ENCODE data around the gene IRF9. TPM values are rescaled to one million over a fixed set of nuclear protein-coding genes. Genes with fewer than 3 reads are reported as not detected.

The IRF9 gene
- total and polyA plus RNA-seq, 12 donors, result 17.7 to 147 (median 36.7) TPM

DNA sequence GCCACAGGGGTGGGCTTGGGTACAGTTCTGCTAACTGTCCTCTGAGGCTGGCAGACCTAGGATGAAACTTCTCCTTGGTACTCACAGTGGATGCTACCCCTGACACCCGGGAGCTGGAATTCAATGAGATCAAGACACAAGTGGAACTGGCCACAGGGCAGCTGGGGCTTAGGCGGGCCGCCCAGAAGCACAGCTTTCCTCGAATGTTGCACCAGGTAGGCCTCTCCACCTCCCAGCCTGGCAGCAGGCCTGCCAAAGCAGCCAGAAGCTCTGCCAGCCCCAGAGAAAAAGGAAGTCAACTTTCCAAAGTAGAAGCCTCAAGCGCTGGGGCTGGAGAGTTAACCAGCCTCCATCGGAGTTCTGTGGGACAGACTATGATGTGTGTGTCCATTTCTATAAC lies 43.9 kb upstream of the IRF9 start:
- no peak overlapping the region for H3K4me3 ChIP-seq
- ATAC-seq, result no peak
- 86 to 87% methylated on average over 6 of the region's 6 CpGs for WGBS, 2 donors
- H3K36me3 ChIP-seq, result peaks cover 0 to 60% (median 50%) of the 10 kb centered on the region in 9 donors
- no peaks in the 10 kb centered on the region for H3K9me3 ChIP-seq
- peaks cover 6 to 29% (median 17%) of the 10 kb centered on the region in 9 donors for H3K4me1 ChIP-seq
- no peak for DNase-seq
- TF ChIP-seq, protein P1, sequence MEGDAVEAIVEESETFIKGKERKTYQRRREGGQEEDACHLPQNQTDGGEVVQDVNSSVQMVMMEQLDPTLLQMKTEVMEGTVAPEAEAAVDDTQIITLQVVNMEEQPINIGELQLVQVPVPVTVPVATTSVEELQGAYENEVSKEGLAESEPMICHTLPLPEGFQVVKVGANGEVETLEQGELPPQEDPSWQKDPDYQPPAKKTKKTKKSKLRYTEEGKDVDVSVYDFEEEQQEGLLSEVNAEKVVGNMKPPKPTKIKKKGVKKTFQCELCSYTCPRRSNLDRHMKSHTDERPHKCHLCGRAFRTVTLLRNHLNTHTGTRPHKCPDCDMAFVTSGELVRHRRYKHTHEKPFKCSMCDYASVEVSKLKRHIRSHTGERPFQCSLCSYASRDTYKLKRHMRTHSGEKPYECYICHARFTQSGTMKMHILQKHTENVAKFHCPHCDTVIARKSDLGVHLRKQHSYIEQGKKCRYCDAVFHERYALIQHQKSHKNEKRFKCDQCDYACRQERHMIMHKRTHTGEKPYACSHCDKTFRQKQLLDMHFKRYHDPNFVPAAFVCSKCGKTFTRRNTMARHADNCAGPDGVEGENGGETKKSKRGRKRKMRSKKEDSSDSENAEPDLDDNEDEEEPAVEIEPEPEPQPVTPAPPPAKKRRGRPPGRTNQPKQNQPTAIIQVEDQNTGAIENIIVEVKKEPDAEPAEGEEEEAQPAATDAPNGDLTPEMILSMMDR (IDR thresholded peaks at IDR 0.05), result no peak
- H3K27ac ChIP-seq, result peak overlapping the region in 1 of 10 donors; percentile 6
- intact Hi-C loops (cut with DNase I), result no loop called here
- H3K27me3 ChIP-seq, result no peaks in the 10 kb centered on the region

DNA sequence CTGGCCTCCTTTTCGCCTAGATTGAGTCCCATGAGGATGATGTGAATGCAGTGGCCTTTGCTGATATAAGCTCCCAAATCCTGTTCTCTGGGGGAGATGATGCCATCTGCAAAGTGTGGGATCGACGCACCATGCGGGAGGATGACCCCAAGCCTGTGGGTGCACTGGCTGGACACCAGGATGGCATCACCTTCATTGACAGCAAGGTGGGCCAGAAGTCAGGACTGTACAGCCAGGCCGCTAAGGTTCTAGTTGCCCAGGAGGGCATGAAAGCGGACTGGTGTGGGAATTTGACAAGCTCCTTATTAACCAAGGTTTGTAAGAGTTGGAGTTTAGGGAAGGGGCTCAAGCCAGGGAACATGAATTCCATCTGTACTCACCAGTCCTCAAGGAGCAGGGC lies 41.4 kb upstream of the IRF9 start:
- H3K9me3 ChIP-seq, result no peaks in the 10 kb centered on the region
- TF ChIP-seq, protein P1 (IDR thresholded peaks at IDR 0.05), result no peak
- H3K27ac ChIP-seq, result no peak overlapping the region
- ATAC-seq, result no peak
- H3K4me1 ChIP-seq, result peaks cover 6 to 22% (median 14%) of the 10 kb centered on the region in 9 donors
- 92 to 97% methylated on average over 6 of the region's 6 CpGs for WGBS, 2 donors
- H3K4me3 ChIP-seq, result no peak overlapping the region
- intact Hi-C loops (cut with DNase I), result no loop called here
- peaks cover 0 to 82% (median 61%) of the 10 kb centered on the region in 9 donors for H3K36me3 ChIP-seq
- H3K27me3 ChIP-seq, result no peaks in the 10 kb centered on the region
- DNase-seq, result no peak

DNA sequence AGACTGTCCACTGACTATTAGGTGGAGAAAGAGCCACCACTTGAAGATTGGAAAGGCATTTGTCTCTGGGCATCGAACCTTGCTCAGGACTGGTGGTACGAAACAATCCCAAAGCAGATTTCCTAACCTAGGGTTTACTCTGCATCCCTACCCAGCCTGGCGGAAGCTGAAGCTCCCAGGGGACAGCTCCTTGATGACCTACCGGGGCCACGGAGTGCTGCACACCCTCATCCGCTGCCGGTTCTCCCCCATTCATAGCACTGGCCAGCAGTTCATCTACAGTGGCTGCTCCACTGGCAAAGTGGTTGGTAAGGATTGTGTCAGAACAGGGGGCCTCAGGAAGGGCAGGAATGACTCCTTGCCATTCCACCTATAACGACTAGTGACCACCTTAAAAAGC lies 39.9 kb upstream of the IRF9 start:
- WGBS, 2 donors, result 93 to 96% methylated on average over 8 of the region's 8 CpGs

DNA sequence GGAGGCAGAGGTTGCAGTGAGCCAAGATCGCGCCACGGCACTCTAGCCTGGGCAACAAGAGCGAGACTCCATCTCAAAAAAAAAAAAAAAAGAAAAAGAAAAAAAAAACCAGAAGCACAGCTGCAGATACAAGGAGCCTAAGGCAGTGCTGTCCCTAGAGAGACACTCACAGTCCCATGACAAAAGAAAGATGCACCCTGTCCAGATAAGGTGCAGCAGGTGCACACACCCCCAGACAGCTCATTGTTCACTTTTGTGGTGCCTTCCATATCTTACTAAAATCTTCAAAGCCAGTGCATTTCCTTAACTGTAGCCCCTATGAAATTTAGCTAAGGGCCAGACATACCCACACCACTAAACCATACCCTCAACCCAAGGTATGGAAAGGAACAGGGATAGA lies 38.6 kb upstream of the IRF9 start:
- peaks cover 0 to 75% (median 56%) of the 10 kb centered on the region in 9 donors for H3K36me3 ChIP-seq
- TF ChIP-seq, protein P1 (IDR thresholded peaks at IDR 0.05), result no peak
- WGBS, 2 donors, result 98 to 99% methylated on average over 4 of the region's 4 CpGs
- no peaks in the 10 kb centered on the region for H3K27me3 ChIP-seq
- DNase-seq (no peak), ATAC-seq (peak in 1 of 8 donors; percentile 6)
- H3K4me3 ChIP-seq, result no peak overlapping the region
- H3K4me1 ChIP-seq, result no peaks in the 10 kb centered on the region
- intact Hi-C loops (cut with DNase I), result no loop called here
- no peaks in the 10 kb centered on the region for H3K9me3 ChIP-seq
- H3K27ac ChIP-seq, result no peak overlapping the region

More for the DNA sequence above, 39.9 kb upstream of the IRF9 start:
- TF ChIP-seq, protein P1 (IDR thresholded peaks at IDR 0.05), result no peak
- no peak overlapping the region for H3K27ac ChIP-seq
- intact Hi-C loops (cut with DNase I), result no loop called here
- peaks cover 0 to 84% (median 61%) of the 10 kb centered on the region in 9 donors for H3K36me3 ChIP-seq
- peaks cover 0 to 12% (median 5%) of the 10 kb centered on the region in 9 donors for H3K4me1 ChIP-seq
- no peaks in the 10 kb centered on the region for H3K9me3 ChIP-seq
- DNase-seq (no peak), ATAC-seq (no peak)
- no peaks in the 10 kb centered on the region for H3K27me3 ChIP-seq
- no peak overlapping the region for H3K4me3 ChIP-seq
